AG08396 (cell line): Measurements from ENCODE around the gene HCST.
"Not testable (repeated sequence)": the region's sequence is repeated elsewhere in the genome, so short reads cannot be mapped to it uniquely, and the experiment has no call there.

Source experiments
- DNase-seq: peaks from one replicate; pipeline ENCODE4 v3.0.0; 2012; ENCODE audit warnings: low spot score, mixed read lengths

The HCST gene

GRCh38 chr19:35879770-35880317 lies 22.5 kb upstream of the HCST start:
- DNase-seq = peak; percentile 95

GRCh38 chr19:35882114-35882832 lies 20.1 kb upstream of the HCST start:
- DNase-seq = peak; percentile 80

- no peak for DNase-seq
Measured at GRCh38 chr19:35883882-35884281, 18.4 kb upstream of the HCST start.

- DNase-seq = no peak
Measured at GRCh38 chr19:35885225-35885738, 17.0 kb upstream of the HCST start.

GRCh38 chr19:35885904-35886303 lies 16.4 kb upstream of the HCST start:
- no peak for DNase-seq

- DNase-seq = no peak
Measured at GRCh38 chr19:35887197-35887596, 15.1 kb upstream of the HCST start.

GRCh38 chr19:35888398-35888797 lies 13.9 kb upstream of the HCST start:
- DNase-seq = no peak

GRCh38 chr19:35889370-35890112 lies 12.8 kb upstream of the HCST start:
- no peak for DNase-seq

GRCh38 chr19:35890113-35890650 lies 12.1 kb upstream of the HCST start:
- DNase-seq = no peak

- DNase-seq = not testable (repeated sequence)
Measured at GRCh38 chr19:35891819-35892218, 10.5 kb upstream of the HCST start.

GRCh38 chr19:35894342-35894741 lies 8.0 kb upstream of the HCST start:
- DNase-seq = no peak

- DNase-seq = no peak
Measured at GRCh38 chr19:35895911-35896642, 6.3 kb upstream of the HCST start.

- no peak for DNase-seq
Measured at GRCh38 chr19:35896643-35897040, 5.7 kb upstream of the HCST start.

- DNase-seq = no peak
Measured at GRCh38 chr19:35897706-35898451, 4.5 kb upstream of the HCST start.

GRCh38 chr19:35898499-35898809 lies 3.9 kb upstream of the HCST start:
- DNase-seq = no peak

- DNase-seq = peak; percentile 90
Measured at GRCh38 chr19:35899547-35900214, 2.6 kb upstream of the HCST start.

- peak; percentile 82 for DNase-seq
Measured at GRCh38 chr19:35901055-35901644, 1.2 kb upstream of the HCST start.

GRCh38 chr19:35902870-35903475 lies 644 bp downstream of the HCST start:
- no peak for DNase-seq

GRCh38 chr19:35903550-35904179 lies 1.3 kb downstream of the HCST start:
- peak; percentile 74 for DNase-seq
